Measurements from ENCODE around the gene LGALS7B.
"Not testable (repeated sequence)": the region's sequence is repeated elsewhere in the genome, so short reads cannot be mapped to it uniquely, and the experiment has no call there.

LGALS7B gene

GRCh38 chr19:38770228-38770948, 18.6 kb upstream of the LGALS7B start:
- not testable (repeated sequence) for DNase-seq

GRCh38 chr19:38770949-38771275, 18.1 kb upstream of the LGALS7B start:
- not testable (repeated sequence) for DNase-seq

GRCh38 chr19:38771569-38771968, 17.4 kb upstream of the LGALS7B start:
- DNase-seq, result not testable (repeated sequence)

GRCh38 chr19:38773469-38774177, 15.4 kb upstream of the LGALS7B start, which contains the start of gene LGALS7:
TSS of gene LGALS7 (minus strand) at chr19:38773517. CDS start at chr19:38773492, 25 bp downstream.
- DNase-seq, result no peak

GRCh38 chr19:38774181-38774950, 14.6 kb upstream of the LGALS7B start:
- DNase-seq, result no peak

- no peak for DNase-seq
Measured at GRCh38 chr19:38778733-38779132, 10.3 kb upstream of the LGALS7B start.

GRCh38 chr19:38780443-38780842, 8.6 kb upstream of the LGALS7B start:
- DNase-seq, result no peak

- DNase-seq, result no peak
Measured at GRCh38 chr19:38781058-38781457, 7.9 kb upstream of the LGALS7B start.

GRCh38 chr19:38782212-38782611, 6.8 kb upstream of the LGALS7B start:
- DNase-seq, result not testable (repeated sequence)

GRCh38 chr19:38784224-38784623, 4.8 kb upstream of the LGALS7B start:
- DNase-seq, result no peak

- DNase-seq, result no peak
Measured at GRCh38 chr19:38785187-38785699, 3.8 kb upstream of the LGALS7B start.

GRCh38 chr19:38786061-38786460, 2.9 kb upstream of the LGALS7B start:
- DNase-seq, result not testable (repeated sequence)

- DNase-seq, result no peak
Measured at GRCh38 chr19:38786572-38787265, 2.3 kb upstream of the LGALS7B start.

- not testable (repeated sequence) for DNase-seq
Measured at GRCh38 chr19:38790507-38791403, 1.8 kb downstream of the LGALS7B start.

GRCh38 chr19:38791451-38792064, 2.6 kb downstream of the LGALS7B start:
- not testable (repeated sequence) for DNase-seq

- DNase-seq, result no peak
Measured at GRCh38 chr19:38792250-38793111, 3.5 kb downstream of the LGALS7B start.

- no peak for DNase-seq
Measured at GRCh38 chr19:38793177-38793576, 4.2 kb downstream of the LGALS7B start.

- DNase-seq, result no peak
Measured at GRCh38 chr19:38793671-38794070, 4.7 kb downstream of the LGALS7B start.

- DNase-seq, result no peak
Measured at GRCh38 chr19:38795549-38795948, 6.5 kb downstream of the LGALS7B start.

- DNase-seq, result no peak
Measured at GRCh38 chr19:38796154-38796553, 7.2 kb downstream of the LGALS7B start.
